Hematopoietic multipotent progenitor cell (in vitro differentiated cells): Measurements from ENCODE around the gene PKHD1. TPM values are rescaled to one million over a fixed set of nuclear protein-coding genes. Genes with fewer than 3 reads are reported as not detected.

Source experiments
- DNase-seq, 3 donors: peaks; one replicate each; pipeline ENCODE4 v3.0.0-alpha.2; 2011 to 2015; ENCODE audit warnings: low read depth in 2 of 3, low spot score in 2 of 3
- total RNA-seq: library from RNA; depleted of rRNA; stranded (reverse); fragments of >200 nt; gene quantifications from one replicate; pipeline ENCODE4 v1.2.3, GENCODE V29; 2012

Gene PKHD1
- total RNA-seq, 1 donor = under 0.01 TPM

GRCh38 chr6:52108128-52108527 lies 20.7 kb upstream of the PKHD1 start:
- DNase-seq = no peak

GRCh38 chr6:52106994-52107393 lies 19.6 kb upstream of the PKHD1 start:
- no peak for DNase-seq

- no peak for DNase-seq
These were observed 17.6 kb upstream of the PKHD1 start for GRCh38 chr6:52104979-52105378.

- DNase-seq = no peak
These were observed 16.2 kb upstream of the PKHD1 start for GRCh38 chr6:52103623-52104022.

GRCh38 chr6:52102405-52102804 lies 15.0 kb upstream of the PKHD1 start:
- no peak for DNase-seq

- peak in 1 of 3 donors; percentile 32 for DNase-seq
These were observed 11.3 kb upstream of the PKHD1 start for GRCh38 chr6:52098721-52099120.

- peak in 1 of 3 donors; percentile 21 for DNase-seq
These were observed 2.4 kb upstream of the PKHD1 start for GRCh38 chr6:52089758-52090348.

GRCh38 chr6:52086741-52087140 lies 672 bp downstream of the PKHD1 start:
- no peak for DNase-seq

GRCh38 chr6:52081237-52081636 lies 6.2 kb downstream of the PKHD1 start:
- DNase-seq = no peak

GRCh38 chr6:52077961-52078625 lies 9.3 kb downstream of the PKHD1 start:
- no peak for DNase-seq

GRCh38 chr6:52077180-52077884 lies 10.1 kb downstream of the PKHD1 start:
- no peak for DNase-seq

GRCh38 chr6:52076791-52077179 lies 10.6 kb downstream of the PKHD1 start:
- DNase-seq = no peak

GRCh38 chr6:52074716-52075115 lies 12.7 kb downstream of the PKHD1 start:
- DNase-seq = no peak

GRCh38 chr6:52074155-52074554 lies 13.3 kb downstream of the PKHD1 start:
- no peak for DNase-seq

GRCh38 chr6:52065621-52066020 lies 21.8 kb downstream of the PKHD1 start:
- DNase-seq = no peak

GRCh38 chr6:52063584-52064344 lies 23.6 kb downstream of the PKHD1 start:
- peak; percentile 7 to 88 (median 72) for DNase-seq

GRCh38 chr6:52061481-52061880 lies 25.9 kb downstream of the PKHD1 start:
- DNase-seq = no peak

GRCh38 chr6:52059821-52060220 lies 27.6 kb downstream of the PKHD1 start:
- no peak for DNase-seq

- DNase-seq = no peak
These were observed 32.0 kb downstream of the PKHD1 start for GRCh38 chr6:52055451-52055850.

GRCh38 chr6:52053038-52053695 lies 34.2 kb downstream of the PKHD1 start:
- no peak for DNase-seq

GRCh38 chr6:52050051-52050405 lies 37.4 kb downstream of the PKHD1 start:
- DNase-seq = no peak
